H1 (cell line): ENCODE data around the gene BCAS3. TPM values are rescaled to one million over a fixed set of nuclear protein-coding genes. Genes with fewer than 3 reads are reported as not detected.

ENCODE experiments used
- CTCF ChIA-PET: fragments of 300-600 bp; sonication (Branson Sonifier 250); formaldehyde crosslinking; loops from one replicate; lab custom pipeline; 2021; ENCODE audit not compliant: partially characterized antibody; lab: Charles Lee
- POLR2A ChIA-PET: fragments of 300-600 bp; sonication (Branson Sonifier 250); formaldehyde crosslinking; loops from one replicate; lab custom pipeline; 2021; ENCODE audit warnings: inconsistent platforms; ENCODE audit not compliant: partially characterized antibody; lab: Charles Lee
- DNase-seq, 2 experiments: peaks; one replicate each; pipeline versions ENCODE4 v3.0.0 to v3.0.0-alpha.2; 2010 to 2022; ENCODE audit warnings: low spot score in 2 of 2, low read depth in 1 of 2, mixed read lengths in 1 of 2
- FAIRE-seq: peaks from 2 replicates; lab custom pipeline; 2011; peaks lifted over from hg19 to GRCh38; lab: Jason Lieb, UNC
- H2AFZ ChIP-seq: 2 replicates; pipeline ENCODE4 v1.8.1; 2012; ENCODE audit warnings: low read length, inconsistent platforms
- H2AK5ac ChIP-seq: 2 replicates; pipeline ENCODE4 v1.6.1; 2013; ENCODE audit warnings: low read depth, low read length
- H2BK120ac ChIP-seq: replicated peaks from 2 replicates; pipeline ENCODE3; 2013; ENCODE audit warnings: low read depth, low read length, inconsistent platforms
- H2BK12ac ChIP-seq: 2 replicates; pipeline ENCODE4 v1.6.1; 2013; ENCODE audit warnings: low read depth, low read length
- H2BK15ac ChIP-seq: 2 replicates; pipeline ENCODE4 v1.6.1; 2013; ENCODE audit warnings: low read length
- H2BK20ac ChIP-seq: 2 replicates; pipeline ENCODE4 v1.6.1; 2013; ENCODE audit warnings: low read length
- H2BK5ac ChIP-seq: 2 replicates; pipeline ENCODE4 v1.6.1; 2013; ENCODE audit warnings: low read depth, low read length
- H3K14ac ChIP-seq: 2 replicates; pipeline ENCODE4 v1.6.1; 2013; ENCODE audit warnings: inconsistent platforms; ENCODE audit not compliant: insufficient read length
- H3K18ac ChIP-seq: 2 replicates; pipeline ENCODE4 v1.6.1; 2013; ENCODE audit warnings: low read length; ENCODE audit errors: extremely low read depth
- H3K23ac ChIP-seq: 2 replicates; pipeline ENCODE4 v1.6.1; 2013; ENCODE audit warnings: inconsistent platforms; ENCODE audit not compliant: insufficient read length
- H3K23me2 ChIP-seq: 2 replicates; pipeline ENCODE4 v1.6.1; 2013; ENCODE audit warnings: low read depth, low read length
- H3K27ac ChIP-seq: 2 replicates; pipeline ENCODE4 v1.6.1; 2011; ENCODE audit warnings: low read depth, low read length, inconsistent platforms
- H3K27me3 ChIP-seq, 4 experiments: replicated peaks in 1 of 4; 1 replicate in 1 of 4; 2 replicates in 3 of 4; pipeline versions ENCODE4 v1.6.1 to v1.8.1; 2011 to 2013; ENCODE audit warnings: low read length in 3 of 4, mild to moderate bottlenecking in 3 of 4, inconsistent platforms in 2 of 4, mixed read lengths in 2 of 4, moderate library complexity in 1 of 4; ENCODE audit not compliant: control insufficient read depth in 3 of 4, insufficient read depth in 3 of 4; ENCODE audit errors: extremely low read depth in 1 of 4
- H3K36me3 ChIP-seq, 4 experiments: 2 replicates each; pipeline versions ENCODE4 v1.6.1 to v1.8.1; 2011 to 2013; ENCODE audit warnings: mild to moderate bottlenecking in 4 of 4, low read length in 3 of 4, moderate library complexity in 2 of 4, control low read depth in 1 of 4, inconsistent platforms in 1 of 4; ENCODE audit not compliant: insufficient read depth in 4 of 4, control insufficient read depth in 2 of 4
- H3K4ac ChIP-seq: replicated peaks from 2 replicates; pipeline ENCODE3; 2013; ENCODE audit warnings: low read length, low read depth, mixed read lengths, inconsistent platforms; ENCODE audit not compliant: insufficient read length
- H3K4me1 ChIP-seq, 4 experiments: replicated peaks in 1 of 4; 1 replicate in 1 of 4; 2 replicates in 3 of 4; pipeline versions ENCODE4 v1.6.1 to v1.8.1; 2011 to 2013; ENCODE audit warnings: low read length in 3 of 4, inconsistent platforms in 2 of 4, mixed read lengths in 1 of 4; ENCODE audit not compliant: insufficient read depth in 4 of 4, control insufficient read depth in 3 of 4
- H3K4me2 ChIP-seq, 2 experiments: 2 replicates each; pipeline versions ENCODE4 v1.6.1 to v1.8.1; 2011 to 2013; ENCODE audit warnings: low read depth in 2 of 2, low read length in 2 of 2, control low read depth in 1 of 2, inconsistent platforms in 1 of 2, mild to moderate bottlenecking in 1 of 2; ENCODE audit not compliant: insufficient read depth in 1 of 2
- H3K4me3 ChIP-seq, 4 experiments: fragments of 200-600, 300-600 bp in 1 of 4; sonication (generic), shearing (Covaris generic), sonication (Bioruptor Twin) in 1 of 4; 2 replicates each; pipeline versions ENCODE4 v1.5.1 to v1.8.1; 2011 to 2016; ENCODE audit warnings: low read length in 4 of 4, low read depth in 3 of 4, control low read depth in 2 of 4, inconsistent platforms in 2 of 4, mild to moderate bottlenecking in 2 of 4, mixed read lengths in 1 of 4, moderate library complexity in 1 of 4; ENCODE audit not compliant: insufficient read depth in 2 of 4; ENCODE audit errors: extremely low read depth in 1 of 4
- H3K56ac ChIP-seq: replicated peaks from 2 replicates; pipeline ENCODE3; 2013; ENCODE audit warnings: low read depth, mild to moderate bottlenecking, mixed read lengths, low read length, inconsistent platforms; ENCODE audit not compliant: insufficient read length
- H3K79me1 ChIP-seq: 2 replicates; pipeline ENCODE4 v1.6.1; 2013; ENCODE audit warnings: low read depth, low read length, control low read depth
- H3K79me2 ChIP-seq, 2 experiments: 2 replicates each; pipeline versions ENCODE4 v1.6.1 to v1.8.1; 2012 to 2013; ENCODE audit warnings: low read length in 2 of 2, mild to moderate bottlenecking in 2 of 2, inconsistent platforms in 1 of 2; ENCODE audit not compliant: insufficient read depth in 2 of 2, control insufficient read depth in 1 of 2
- H3K9ac ChIP-seq, 4 experiments: replicated peaks in 1 of 4; 1 replicate in 1 of 4; 2 replicates in 3 of 4; pipeline versions ENCODE4 v1.6.1 to v1.8.1; 2011 to 2013; ENCODE audit warnings: low read depth in 3 of 4, low read length in 3 of 4, control low read depth in 2 of 4, mild to moderate bottlenecking in 2 of 4, moderate library complexity in 2 of 4, inconsistent platforms in 1 of 4; ENCODE audit errors: extremely low read depth in 1 of 4
- H3K9me3 ChIP-seq, 2 experiments: 2 replicates each; pipeline versions ENCODE4 v1.6.1 to v1.8.1; 2012 to 2013; ENCODE audit warnings: mild to moderate bottlenecking in 2 of 2, moderate library complexity in 2 of 2, control low read depth in 1 of 2, inconsistent platforms in 1 of 2, low read depth in 1 of 2, low read length in 1 of 2, mixed read lengths in 1 of 2; ENCODE audit not compliant: insufficient read depth in 2 of 2
- H4K20me1 ChIP-seq, 2 experiments: replicated peaks in 1 of 2; 2 replicates each; pipeline versions ENCODE3 to v1.8.1; 2011 to 2013; ENCODE audit warnings: inconsistent platforms in 2 of 2, low read length in 2 of 2, mild to moderate bottlenecking in 1 of 2; ENCODE audit not compliant: insufficient read depth in 2 of 2, control insufficient read depth in 1 of 2
- H4K5ac ChIP-seq: 2 replicates; pipeline ENCODE4 v1.6.1; 2013; ENCODE audit warnings: low read length, low read depth, mixed read lengths, inconsistent platforms; ENCODE audit not compliant: insufficient read length
- H4K8ac ChIP-seq: 2 replicates; pipeline ENCODE4 v1.8.0; 2013; ENCODE audit warnings: mild to moderate bottlenecking, moderate library complexity, low read length, inconsistent platforms; ENCODE audit not compliant: insufficient read depth; ENCODE audit errors: extremely low read depth
- H4K91ac ChIP-seq: replicated peaks from 2 replicates; pipeline ENCODE3; 2013; ENCODE audit warnings: low read length, mixed read lengths, inconsistent platforms; ENCODE audit not compliant: insufficient read length
- EGR1 ChIP-seq: IDR thresholded peaks from 2 replicates; pipeline ENCODE4 v1.6.1; 2011; ENCODE audit warnings: low read depth, low read length, borderline replicate concordance
- NANOG ChIP-seq: IDR thresholded peaks from 2 replicates; pipeline ENCODE4 v1.6.1; 2011; ENCODE audit warnings: low read length, low read depth, mild to moderate bottlenecking, inconsistent platforms; ENCODE audit not compliant: insufficient read depth, poor library complexity, severe bottlenecking
- TCF12 ChIP-seq: IDR thresholded peaks from 2 replicates; pipeline ENCODE4 v1.6.1; 2011; ENCODE audit warnings: low read depth, mild to moderate bottlenecking, low read length
- WGBS, 2 experiments: shearing (Covaris generic) in 1 of 2; methylation state at CpG; one replicate each; pipeline versions ENCODE4 v1.1.6 to v1.1.7; 2013 to 2015; ENCODE audit warnings: low lambda C conversion rate in 2 of 2, mixed read lengths in 2 of 2, inconsistent platforms in 1 of 2, low coverage in 1 of 2, missing lambda C conversion rate in 1 of 2; ENCODE audit not compliant: insufficient replicate concordance in 2 of 2, insufficient coverage in 1 of 2, insufficient read length in 1 of 2; ENCODE audit errors: extremely low coverage in 1 of 2, missing lambda C conversion rate in 1 of 2; 5-methylcytosine and 5-hydroxymethylcytosine counted together
- polyA plus RNA-seq, 7 experiments: library from polyadenylated mRNA; depleted of rRNA in 3 of 7; stranded (reverse) in 5 of 7; unstranded in 2 of 7; fragments of >200 nt in 5 of 7; fragments of 200-250 nt in 2 of 7; gene quantifications; 1 replicate in 5 of 7; 2 replicates in 1 of 7; 4 replicates in 1 of 7; pipeline versions ENCODE4 v1.2.1 to v1.2.3, GENCODE V29; 2011 to 2013; ENCODE audit warnings: missing spikeins in 2 of 7, mixed read lengths in 2 of 7
- total RNA-seq: library from RNA; stranded (reverse); fragmentation: NEBNext Ultra II Directional; extraction: Animal tissue kit (Norgen Biotek cat#: 25700); gene quantifications from 2 replicates; pipeline ENCODE4 v1.2.1, GENCODE V29; 2021
- TF ChIP-seq, protein P1 (sequence below): IDR thresholded peaks from 2 replicates; pipeline ENCODE4 v1.6.1; 2011; ENCODE audit warnings: low read length, improper control_type of control experiment

Gene BCAS3
- total and polyA plus RNA-seq, 2 of the 8 experiments (the other 6 are each of a cell fraction or from before 2014, with no cell fraction given), result 9.9 to 13.3 TPM

DNA sequence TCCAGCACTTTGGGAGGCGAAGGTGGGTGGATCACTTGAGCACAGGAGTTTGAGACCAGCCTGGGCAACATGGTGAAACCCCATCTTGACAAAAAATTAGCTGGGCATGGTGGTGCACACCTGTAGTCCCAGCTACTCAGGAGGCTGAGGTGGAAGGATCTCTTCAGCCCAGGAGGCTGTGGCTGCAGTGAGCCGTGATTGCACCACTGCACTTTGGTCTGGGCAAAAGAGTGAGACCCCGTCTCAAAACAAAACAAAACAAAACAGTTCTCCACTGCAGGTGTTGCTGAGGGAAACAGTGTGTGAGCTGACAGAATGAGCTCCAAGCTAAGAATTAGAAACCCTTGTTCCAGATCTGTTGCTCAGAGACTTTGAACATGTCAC lies 686.8 kb downstream of the BCAS3 start:
- Histone ChIP-seq H3K4me2 (no peak overlapping the region), H2BK120ac (no peak overlapping the region), H3K56ac (no peak overlapping the region), H3K14ac (no peak overlapping the region), H2BK5ac (no peak overlapping the region), H3K23me2 (no peaks in the 10 kb centered on the region), H2AK5ac (no peak overlapping the region), H3K27me3 (no peaks in the 10 kb centered on the region; a peak in 1 of 7 replicates), H3K9ac (no peak overlapping the region), H3K9me3 (no peaks in the 10 kb centered on the region), H3K4me1 (peaks cover 0 to 3% (median 0%) of the 10 kb centered on the region in 4 experiments; a peak in 1 of 7 replicates), H4K91ac (no peak overlapping the region), H2BK20ac (no peak overlapping the region), H3K4me3 (no peak overlapping the region)
- FAIRE-seq, result no peak
- TF ChIP-seq NANOG, result no peak
- no peak for TF ChIP-seq TCF12
- TF ChIP-seq, protein P1, sequence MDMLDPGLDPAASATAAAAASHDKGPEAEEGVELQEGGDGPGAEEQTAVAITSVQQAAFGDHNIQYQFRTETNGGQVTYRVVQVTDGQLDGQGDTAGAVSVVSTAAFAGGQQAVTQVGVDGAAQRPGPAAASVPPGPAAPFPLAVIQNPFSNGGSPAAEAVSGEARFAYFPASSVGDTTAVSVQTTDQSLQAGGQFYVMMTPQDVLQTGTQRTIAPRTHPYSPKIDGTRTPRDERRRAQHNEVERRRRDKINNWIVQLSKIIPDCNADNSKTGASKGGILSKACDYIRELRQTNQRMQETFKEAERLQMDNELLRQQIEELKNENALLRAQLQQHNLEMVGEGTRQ, result no peak
- TF ChIP-seq EGR1, result no peak
- TF ChIP-seq, all 59 proteins: peak for 0
- Histone ChIP-seq H2BK12ac (no peak overlapping the region), H3K18ac (no peak overlapping the region), H3K4ac (no peak overlapping the region), H3K79me1 (no peaks in the 10 kb centered on the region), H3K36me3 (no peaks in the 10 kb centered on the region), H2BK15ac (no peak overlapping the region), H4K5ac (no peak overlapping the region), H2AFZ (no peak overlapping the region), H3K79me2 (no peaks in the 10 kb centered on the region), H3K27ac (no peak overlapping the region), H4K20me1 (peaks cover 0 to 2% of the 10 kb centered on the region in 2 experiments), H3K23ac (no peak overlapping the region), H4K8ac (no peak overlapping the region)
- WGBS, 2 experiments, result 88% methylated on average over 3 of the region's 3 CpGs; no CpG with 5 or more reads in 1 of the 2 experiments
- no peak for DNase-seq
- ChIA-PET CTCF (interaction anchor here (1.1 to 2.1 kb wide), 3 partner anchors 15 to 363 kb away, joined by 3 to 8 read pairs (median 3); no protein-coding TSS in a partner anchor), POLR2A (no interaction called here)
